ENCODE results near the gene ATG5. TPM values are rescaled to one million over a fixed set of nuclear protein-coding genes. Genes with fewer than 3 reads are reported as not detected.

The ATG5 gene
- total RNA-seq, 2 experiments from 2014 or later, result 18.8 to 31.1 TPM

GRCh38 chr6:106290954-106291353 lies 34.6 kb downstream of the ATG5 start:
- CTCF ChIA-PET (ENCODE audit: unreplicated experiment), result no interaction called here
- Histone ChIP-seq H3K27ac (ENCODE audit: low read depth, low read length, poor library complexity, severe bottlenecking) (no peak overlapping the region), H3K79me2 (ENCODE audit: insufficient read depth, low read depth, low read length) (peaks cover 8% of the 10 kb centered on the region; the same call in 1 of the 2 replicates), H4K20me1 (ENCODE audit: insufficient read depth, low read length) (no peaks in the 10 kb centered on the region), H3K4me2 (ENCODE audit: low read length) (no peak overlapping the region), H3K4me3 (ENCODE audit: low read depth, low read length, poor library complexity, severe bottlenecking) (no peak overlapping the region), H3K4me1 (ENCODE audit: insufficient read depth, low read length, poor library complexity, severe bottlenecking) (no peaks in the 10 kb centered on the region), H3K9me2 (ENCODE audit: insufficient read depth, low read length) (no peaks in the 10 kb centered on the region), H2AFZ (ENCODE audit: low read length) (no peak overlapping the region), H3K9me3 (ENCODE audit: low read length) (peaks cover 11% of the 10 kb centered on the region; the same call in 1 of the 2 replicates), H3K36me3 (ENCODE audit: insufficient read depth, low read length) (peaks cover 38% of the 10 kb centered on the region)
- TF ChIP-seq EZH2phosphoT487 (IDR thresholded peaks at IDR 0.05; ENCODE audit: borderline replicate concordance, low read depth, low read length) (no peak), CTCF (conservative IDR thresholded peaks at IDR 0.05; ENCODE audit: low read length) (no peak)
- intact Hi-C loops (cut with micrococcal nuclease; ENCODE audit: unreplicated experiment), result no loop called here
- POLR2A ChIA-PET, result interaction anchor here (1.0 to 1.7 kb wide), 3 partner anchors 10 to 16 kb away, joined by 3 to 10 read pairs (median 3); no protein-coding TSS in a partner anchor
- BruUV-seq (replicated peaks), result no TSS peak
- no peak for DNase-seq (ENCODE audit: low spot score)

GRCh38 chr6:106290032-106290431 lies 35.5 kb downstream of the ATG5 start:
- POLR2A ChIA-PET, result interaction anchor here (0.9 to 1.7 kb wide), 6 partner anchors 9 to 85 kb away, joined by 3 to 10 read pairs (median 4); no protein-coding TSS in a partner anchor
- peaks cover 3% of the 10 kb centered on the region; the same call in 1 of the 2 replicates for H3K79me2 ChIP-seq (ENCODE audit: insufficient read depth, low read depth, low read length)

More at GRCh38 chr6:106290032-106290431, 35.5 kb downstream of the ATG5 start:
- Histone ChIP-seq H2AFZ (ENCODE audit: low read length) (no peak overlapping the region), H3K4me2 (ENCODE audit: low read length) (no peak overlapping the region), H3K4me3 (ENCODE audit: low read depth, low read length, poor library complexity, severe bottlenecking) (no peak overlapping the region), H3K27ac (ENCODE audit: low read depth, low read length, poor library complexity, severe bottlenecking) (no peak overlapping the region), H3K36me3 (ENCODE audit: insufficient read depth, low read length) (peaks cover 38% of the 10 kb centered on the region), H3K9me2 (ENCODE audit: insufficient read depth, low read length) (no peaks in the 10 kb centered on the region), H3K4me1 (ENCODE audit: insufficient read depth, low read length, poor library complexity, severe bottlenecking) (no peaks in the 10 kb centered on the region), H3K9me3 (ENCODE audit: low read length) (peaks cover 11% of the 10 kb centered on the region; the same call in 1 of the 2 replicates), H4K20me1 (ENCODE audit: insufficient read depth, low read length) (no peaks in the 10 kb centered on the region)
- no TSS peak for BruUV-seq (replicated peaks)
- CTCF ChIA-PET (ENCODE audit: unreplicated experiment), result no interaction called here
- DNase-seq (ENCODE audit: low spot score), result no peak
- TF ChIP-seq EZH2phosphoT487 (IDR thresholded peaks at IDR 0.05; ENCODE audit: borderline replicate concordance, low read depth, low read length) (no peak), CTCF (conservative IDR thresholded peaks at IDR 0.05; ENCODE audit: low read length) (no peak)
- intact Hi-C loops (cut with micrococcal nuclease; ENCODE audit: unreplicated experiment), result no loop called here
